H1 (cell line): Measurements from ENCODE around the gene RAB1B. TPM values are rescaled to one million over a fixed set of nuclear protein-coding genes. Genes with fewer than 3 reads are reported as not detected.

ENCODE experiments used
- CTCF ChIA-PET: fragments of 300-600 bp; sonication (Branson Sonifier 250); formaldehyde crosslinking; loops from one replicate; lab custom pipeline; 2021; ENCODE audit not compliant: partially characterized antibody; lab: Charles Lee
- POLR2A ChIA-PET: fragments of 300-600 bp; sonication (Branson Sonifier 250); formaldehyde crosslinking; loops from one replicate; lab custom pipeline; 2021; ENCODE audit warnings: inconsistent platforms; ENCODE audit not compliant: partially characterized antibody; lab: Charles Lee
- DNase-seq, 2 experiments: peaks; one replicate each; pipeline versions ENCODE4 v3.0.0 to v3.0.0-alpha.2; 2010 to 2022; ENCODE audit warnings: low spot score in 2 of 2, low read depth in 1 of 2, mixed read lengths in 1 of 2
- FAIRE-seq: peaks from 2 replicates; lab custom pipeline; 2011; peaks lifted over from hg19 to GRCh38; lab: Jason Lieb, UNC
- H2AFZ ChIP-seq: 2 replicates; pipeline ENCODE4 v1.8.1; 2012; ENCODE audit warnings: low read length, inconsistent platforms
- H2AK5ac ChIP-seq: 2 replicates; pipeline ENCODE4 v1.6.1; 2013; ENCODE audit warnings: low read depth, low read length
- H2BK120ac ChIP-seq: replicated peaks from 2 replicates; pipeline ENCODE3; 2013; ENCODE audit warnings: low read depth, low read length, inconsistent platforms
- H2BK12ac ChIP-seq: 2 replicates; pipeline ENCODE4 v1.6.1; 2013; ENCODE audit warnings: low read depth, low read length
- H2BK15ac ChIP-seq: 2 replicates; pipeline ENCODE4 v1.6.1; 2013; ENCODE audit warnings: low read length
- H2BK20ac ChIP-seq: 2 replicates; pipeline ENCODE4 v1.6.1; 2013; ENCODE audit warnings: low read length
- H2BK5ac ChIP-seq: 2 replicates; pipeline ENCODE4 v1.6.1; 2013; ENCODE audit warnings: low read depth, low read length
- H3K14ac ChIP-seq: 2 replicates; pipeline ENCODE4 v1.6.1; 2013; ENCODE audit warnings: inconsistent platforms; ENCODE audit not compliant: insufficient read length
- H3K18ac ChIP-seq: 2 replicates; pipeline ENCODE4 v1.6.1; 2013; ENCODE audit warnings: low read length; ENCODE audit errors: extremely low read depth
- H3K23ac ChIP-seq: 2 replicates; pipeline ENCODE4 v1.6.1; 2013; ENCODE audit warnings: inconsistent platforms; ENCODE audit not compliant: insufficient read length
- H3K23me2 ChIP-seq: 2 replicates; pipeline ENCODE4 v1.6.1; 2013; ENCODE audit warnings: low read depth, low read length
- H3K27ac ChIP-seq: 2 replicates; pipeline ENCODE4 v1.6.1; 2011; ENCODE audit warnings: low read depth, low read length, inconsistent platforms
- H3K27me3 ChIP-seq, 4 experiments: replicated peaks in 1 of 4; 1 replicate in 1 of 4; 2 replicates in 3 of 4; pipeline versions ENCODE4 v1.6.1 to v1.8.1; 2011 to 2013; ENCODE audit warnings: low read length in 3 of 4, mild to moderate bottlenecking in 3 of 4, inconsistent platforms in 2 of 4, mixed read lengths in 2 of 4, moderate library complexity in 1 of 4; ENCODE audit not compliant: control insufficient read depth in 3 of 4, insufficient read depth in 3 of 4; ENCODE audit errors: extremely low read depth in 1 of 4
- H3K36me3 ChIP-seq, 4 experiments: 2 replicates each; pipeline versions ENCODE4 v1.6.1 to v1.8.1; 2011 to 2013; ENCODE audit warnings: mild to moderate bottlenecking in 4 of 4, low read length in 3 of 4, moderate library complexity in 2 of 4, control low read depth in 1 of 4, inconsistent platforms in 1 of 4; ENCODE audit not compliant: insufficient read depth in 4 of 4, control insufficient read depth in 2 of 4
- H3K4ac ChIP-seq: replicated peaks from 2 replicates; pipeline ENCODE3; 2013; ENCODE audit warnings: low read length, low read depth, mixed read lengths, inconsistent platforms; ENCODE audit not compliant: insufficient read length
- H3K4me1 ChIP-seq, 4 experiments: replicated peaks in 1 of 4; 1 replicate in 1 of 4; 2 replicates in 3 of 4; pipeline versions ENCODE4 v1.6.1 to v1.8.1; 2011 to 2013; ENCODE audit warnings: low read length in 3 of 4, inconsistent platforms in 2 of 4, mixed read lengths in 1 of 4; ENCODE audit not compliant: insufficient read depth in 4 of 4, control insufficient read depth in 3 of 4
- H3K4me2 ChIP-seq, 2 experiments: 2 replicates each; pipeline versions ENCODE4 v1.6.1 to v1.8.1; 2011 to 2013; ENCODE audit warnings: low read depth in 2 of 2, low read length in 2 of 2, control low read depth in 1 of 2, inconsistent platforms in 1 of 2, mild to moderate bottlenecking in 1 of 2; ENCODE audit not compliant: insufficient read depth in 1 of 2
- H3K4me3 ChIP-seq, 4 experiments: fragments of 200-600, 300-600 bp in 1 of 4; sonication (generic), shearing (Covaris generic), sonication (Bioruptor Twin) in 1 of 4; 2 replicates each; pipeline versions ENCODE4 v1.5.1 to v1.8.1; 2011 to 2016; ENCODE audit warnings: low read length in 4 of 4, low read depth in 3 of 4, control low read depth in 2 of 4, inconsistent platforms in 2 of 4, mild to moderate bottlenecking in 2 of 4, mixed read lengths in 1 of 4, moderate library complexity in 1 of 4; ENCODE audit not compliant: insufficient read depth in 2 of 4; ENCODE audit errors: extremely low read depth in 1 of 4
- H3K56ac ChIP-seq: replicated peaks from 2 replicates; pipeline ENCODE3; 2013; ENCODE audit warnings: low read depth, mild to moderate bottlenecking, mixed read lengths, low read length, inconsistent platforms; ENCODE audit not compliant: insufficient read length
- H3K79me1 ChIP-seq: 2 replicates; pipeline ENCODE4 v1.6.1; 2013; ENCODE audit warnings: low read depth, low read length, control low read depth
- H3K79me2 ChIP-seq, 2 experiments: 2 replicates each; pipeline versions ENCODE4 v1.6.1 to v1.8.1; 2012 to 2013; ENCODE audit warnings: low read length in 2 of 2, mild to moderate bottlenecking in 2 of 2, inconsistent platforms in 1 of 2; ENCODE audit not compliant: insufficient read depth in 2 of 2, control insufficient read depth in 1 of 2
- H3K9ac ChIP-seq, 4 experiments: replicated peaks in 1 of 4; 1 replicate in 1 of 4; 2 replicates in 3 of 4; pipeline versions ENCODE4 v1.6.1 to v1.8.1; 2011 to 2013; ENCODE audit warnings: low read depth in 3 of 4, low read length in 3 of 4, control low read depth in 2 of 4, mild to moderate bottlenecking in 2 of 4, moderate library complexity in 2 of 4, inconsistent platforms in 1 of 4; ENCODE audit errors: extremely low read depth in 1 of 4
- H3K9me3 ChIP-seq, 2 experiments: 2 replicates each; pipeline versions ENCODE4 v1.6.1 to v1.8.1; 2012 to 2013; ENCODE audit warnings: mild to moderate bottlenecking in 2 of 2, moderate library complexity in 2 of 2, control low read depth in 1 of 2, inconsistent platforms in 1 of 2, low read depth in 1 of 2, low read length in 1 of 2, mixed read lengths in 1 of 2; ENCODE audit not compliant: insufficient read depth in 2 of 2
- H4K20me1 ChIP-seq, 2 experiments: replicated peaks in 1 of 2; 2 replicates each; pipeline versions ENCODE3 to v1.8.1; 2011 to 2013; ENCODE audit warnings: inconsistent platforms in 2 of 2, low read length in 2 of 2, mild to moderate bottlenecking in 1 of 2; ENCODE audit not compliant: insufficient read depth in 2 of 2, control insufficient read depth in 1 of 2
- H4K5ac ChIP-seq: 2 replicates; pipeline ENCODE4 v1.6.1; 2013; ENCODE audit warnings: low read length, low read depth, mixed read lengths, inconsistent platforms; ENCODE audit not compliant: insufficient read length
- H4K8ac ChIP-seq: 2 replicates; pipeline ENCODE4 v1.8.0; 2013; ENCODE audit warnings: mild to moderate bottlenecking, moderate library complexity, low read length, inconsistent platforms; ENCODE audit not compliant: insufficient read depth; ENCODE audit errors: extremely low read depth
- H4K91ac ChIP-seq: replicated peaks from 2 replicates; pipeline ENCODE3; 2013; ENCODE audit warnings: low read length, mixed read lengths, inconsistent platforms; ENCODE audit not compliant: insufficient read length
- CREB1 ChIP-seq: IDR thresholded peaks from 2 replicates; pipeline ENCODE4 v1.6.1; 2012; ENCODE audit warnings: inconsistent platforms
- EP300 ChIP-seq, 2 experiments: IDR thresholded peaks; 1 replicate in 1 of 2; 2 replicates in 1 of 2; pipeline ENCODE4 v1.6.1; 2011 to 2012; ENCODE audit warnings: low read depth in 2 of 2, low read length in 2 of 2, mild to moderate bottlenecking in 2 of 2, borderline replicate concordance in 1 of 2, inconsistent platforms in 1 of 2, moderate library complexity in 1 of 2
- EZH2 ChIP-seq: fragments of 200-600 bp; sonication (generic); IDR thresholded peaks from 2 replicates; pipeline ENCODE4 v1.7.1; 2012; ENCODE audit warnings: low read depth, mild to moderate bottlenecking, moderate library complexity, low read length, inconsistent platforms; ENCODE audit not compliant: severe bottlenecking
- TEAD4 ChIP-seq: IDR thresholded peaks from 2 replicates; pipeline ENCODE4 v1.6.1; 2012; ENCODE audit warnings: low read depth, low read length, inconsistent platforms, mixed read lengths
- WGBS, 2 experiments: shearing (Covaris generic) in 1 of 2; methylation state at CpG; one replicate each; pipeline versions ENCODE4 v1.1.6 to v1.1.7; 2013 to 2015; ENCODE audit warnings: low lambda C conversion rate in 2 of 2, mixed read lengths in 2 of 2, inconsistent platforms in 1 of 2, low coverage in 1 of 2, missing lambda C conversion rate in 1 of 2; ENCODE audit not compliant: insufficient replicate concordance in 2 of 2, insufficient coverage in 1 of 2, insufficient read length in 1 of 2; ENCODE audit errors: extremely low coverage in 1 of 2, missing lambda C conversion rate in 1 of 2; 5-methylcytosine and 5-hydroxymethylcytosine counted together
- polyA plus RNA-seq, 7 experiments: library from polyadenylated mRNA; depleted of rRNA in 3 of 7; stranded (reverse) in 5 of 7; unstranded in 2 of 7; fragments of >200 nt in 5 of 7; fragments of 200-250 nt in 2 of 7; gene quantifications; 1 replicate in 5 of 7; 2 replicates in 1 of 7; 4 replicates in 1 of 7; pipeline versions ENCODE4 v1.2.1 to v1.2.3, GENCODE V29; 2011 to 2013; ENCODE audit warnings: missing spikeins in 2 of 7, mixed read lengths in 2 of 7
- total RNA-seq: library from RNA; stranded (reverse); fragmentation: NEBNext Ultra II Directional; extraction: Animal tissue kit (Norgen Biotek cat#: 25700); gene quantifications from 2 replicates; pipeline ENCODE4 v1.2.1, GENCODE V29; 2021

RAB1B gene
- total and polyA plus RNA-seq, 2 of the 8 experiments (the other 6 are each of a cell fraction or from before 2014, with no cell fraction given) = 100 to 217 TPM

- H3K23ac ChIP-seq = no peak overlapping the region
- H2BK15ac ChIP-seq = no peak overlapping the region
- H2BK12ac ChIP-seq = no peak overlapping the region
- peaks cover 0 to 4% of the 10 kb centered on the region in 2 experiments for H4K20me1 ChIP-seq
- no peak overlapping the region for H2BK120ac ChIP-seq
- CTCF ChIA-PET = interaction anchor here (0.8 to 1.5 kb wide), 2 partner anchors 39 to 52 kb away, joined by 4 read pairs; no protein-coding TSS in a partner anchor
- no peak overlapping the region for H4K91ac ChIP-seq
- peaks cover 6% of the 10 kb centered on the region; the same call in 1 of the 2 replicates for H3K79me1 ChIP-seq
- no peak for DNase-seq
- H3K27ac ChIP-seq = no peak overlapping the region
- peaks cover 4 to 32% (median 15%) of the 10 kb centered on the region in 4 experiments for H3K36me3 ChIP-seq
- H4K8ac ChIP-seq = no peak overlapping the region
- no peak overlapping the region for H4K5ac ChIP-seq
- H3K4me2 ChIP-seq = no peak overlapping the region
- 89% methylated on average over 1 of the region's 1 CpG; no CpG with 5 or more reads in 1 of the 2 experiments for WGBS, 2 experiments
- no peak overlapping the region for H3K14ac ChIP-seq
- H2AK5ac ChIP-seq = no peak overlapping the region
- H3K9ac ChIP-seq = no peak overlapping the region
- no peak overlapping the region for H3K4me3 ChIP-seq
- H2BK5ac ChIP-seq = no peak overlapping the region
- FAIRE-seq = no peak
- peaks cover 0 to 8% (median 3%) of the 10 kb centered on the region in 4 experiments; a peak in 5 of 7 replicates for H3K4me1 ChIP-seq
- TF ChIP-seq CREB1 = no peak
- no peak for TF ChIP-seq EZH2
- TF ChIP-seq TEAD4 = no peak
- TF ChIP-seq EP300 (IDR thresholded peaks at IDR 0.05; ENCODE audit: borderline replicate concordance in 1 of 2, low read depth in 2 of 2, low read length in 2 of 2) = no peak
- TF ChIP-seq, all 59 proteins: peak for 0
- Histone ChIP-seq H3K23me2 (peaks cover 5% of the 10 kb centered on the region), H2AFZ (no peak overlapping the region), H3K79me2 (peaks cover 0 to 13% of the 10 kb centered on the region in 2 experiments; a peak in 2 of 4 replicates), H3K9me3 (no peaks in the 10 kb centered on the region), H3K27me3 (0 out of 7 replicates have a peak, but pooled peaks cover 0 to 2% (median under 1%) of the 10 kb centered on the region in 4 experiments), H3K18ac (no peak overlapping the region), H2BK20ac (no peak overlapping the region), H3K56ac (no peak overlapping the region), H3K4ac (no peak overlapping the region)
- POLR2A ChIA-PET = interaction anchor here (0.6 kb wide), 1 partner anchor 764 kb away, joined by 3 read pairs; no protein-coding TSS in a partner anchor
These were observed 5.8 kb downstream of the RAB1B start for GRCh38 chr11:66274219-66274618.
